GM10248 (cell line): ENCODE results near the gene SRC.

Source experiments
- CTCF ChIA-PET: fragments of 300-600 bp; sonication (Branson Sonifier 250); formaldehyde crosslinking; extraction: SDS; loops from one replicate; lab custom pipeline; 2021; ENCODE audit warnings: antibody characterized with exemption; lab: Yijun Ruan, JAX
- POLR2A ChIA-PET: fragments of 350-650 bp; sonication (Branson Sonifier 250); formaldehyde crosslinking; extraction: SDS; loops from one replicate; lab custom pipeline; 2020; ENCODE audit warnings: antibody characterized with exemption; lab: Yijun Ruan, JAX
- DNase-seq: peaks from one replicate; pipeline ENCODE4 v3.0.0; 2012; ENCODE audit errors: extremely low spot score
- CTCF ChIP-seq: IDR thresholded peaks from 2 replicates; pipeline ENCODE4 v1.5.1; 2012; ENCODE audit warnings: mild to moderate bottlenecking, low read depth; ENCODE audit errors: extremely low read depth, missing control alignments, control extremely low read depth

The SRC gene

GRCh38 chr20:37333130-37333847 lies 12.7 kb upstream of the SRC start:
- ChIA-PET CTCF (interaction anchor here (1.4 to 3.1 kb wide), 2 partner anchors 31 to 63 kb away, joined by 3 to 11 read pairs; no protein-coding TSS in a partner anchor), POLR2A (no interaction called here)
- no peak for TF ChIP-seq CTCF
- DNase-seq: no peak

- no peak for DNase-seq
- ChIA-PET POLR2A (no interaction called here), CTCF (interaction anchor here (1.4 kb wide), 1 partner anchor 31 kb away, joined by 3 read pairs; no protein-coding TSS in a partner anchor)
- TF ChIP-seq CTCF: no peak
Observed at GRCh38 chr20:37333848-37334318, 12.1 kb upstream of the SRC start.

DNA sequence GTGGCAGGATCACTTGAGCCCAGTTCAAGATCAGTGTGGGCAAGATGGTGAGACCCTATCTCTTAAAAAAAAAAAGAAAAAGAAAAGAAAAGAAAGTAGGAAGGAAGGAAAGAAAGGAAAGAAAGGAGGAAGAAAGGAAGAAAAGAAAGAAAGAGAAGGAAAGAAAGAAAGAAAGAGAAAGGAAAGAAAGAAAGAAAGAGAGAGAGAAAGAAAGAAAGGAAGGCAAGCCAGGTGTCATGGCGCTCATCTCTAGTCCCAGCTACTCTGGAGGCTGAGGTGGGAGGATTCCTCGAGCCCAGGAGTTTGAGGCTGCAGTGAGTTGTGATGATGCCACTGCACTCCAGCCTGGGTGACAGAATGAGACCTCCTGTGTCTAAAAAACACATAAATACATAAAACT lies 11.5 kb upstream of the SRC start:
- DNase-seq: no peak
- CTCF ChIA-PET: interaction anchor here (0.9 to 1.9 kb wide), 3 partner anchors 10 to 50 kb away, joined by 3 to 7 read pairs (median 3); no protein-coding TSS in a partner anchor

GRCh38 chr20:37335642-37336368 lies 10.1 kb upstream of the SRC start:
- no peak for TF ChIP-seq CTCF
- ChIA-PET CTCF (interaction anchor here (0.9 to 1.9 kb wide), 4 partner anchors 8 to 65 kb away, joined by 3 to 7 read pairs (median 3); no protein-coding TSS in a partner anchor), POLR2A (interaction anchor here (0.7 to 1.5 kb wide), 3 partner anchors 10 to 25 kb away, joined by 3 to 11 read pairs (median 7); partner anchors contain the start of gene SRC)
- peak; percentile 47 for DNase-seq

More for the DNA sequence above, 11.5 kb upstream of the SRC start:
- no peak for TF ChIP-seq CTCF
- POLR2A ChIA-PET: no interaction called here

DNA sequence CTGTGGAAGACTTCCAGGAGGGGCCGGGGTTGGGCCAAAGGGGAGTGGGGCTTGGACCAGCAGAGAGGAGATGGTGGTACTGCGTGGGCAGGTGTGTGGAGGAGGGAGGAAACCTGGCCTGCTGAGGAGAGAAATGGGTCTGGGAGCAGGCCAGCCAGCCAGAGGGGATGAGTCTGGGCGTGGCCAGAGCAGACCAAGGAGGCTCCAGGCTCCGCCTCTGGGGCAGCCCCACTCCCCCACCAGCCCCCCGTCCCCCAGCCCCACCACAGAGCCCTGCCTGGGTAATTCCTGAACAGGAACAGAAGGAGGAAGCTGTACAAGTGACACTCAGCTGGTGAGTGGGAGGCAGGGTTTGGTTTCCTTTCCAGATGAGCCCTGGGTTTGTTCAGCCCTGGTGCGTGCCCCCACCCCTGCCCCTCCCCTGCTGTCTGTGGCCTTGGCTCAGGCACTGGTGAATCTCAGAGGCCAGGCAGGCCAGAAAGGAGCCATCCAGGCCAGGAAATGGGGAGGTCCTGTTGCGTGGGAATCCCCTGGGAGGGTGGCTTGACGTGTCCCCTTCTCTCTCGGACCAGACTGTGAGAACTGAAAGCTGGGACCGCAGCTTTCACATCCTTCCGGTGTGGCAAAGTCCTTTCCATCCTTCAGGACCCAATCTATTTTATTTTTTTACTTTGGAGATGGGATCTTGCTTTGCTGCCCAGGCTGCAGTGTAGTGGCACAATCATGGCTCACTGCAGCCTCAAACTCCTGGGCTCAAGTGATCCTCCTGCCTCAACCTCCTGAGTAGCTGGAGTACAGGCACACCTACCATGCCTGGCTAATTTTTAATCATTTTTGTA lies 9.4 kb upstream of the SRC start:
- ChIA-PET POLR2A (interaction anchor here (0.7 to 1.5 kb wide), 4 partner anchors 9 to 36 kb away, joined by 3 to 11 read pairs (median 5); partner anchors contain the start of gene SRC), CTCF (interaction anchor here (0.8 to 1.9 kb wide), 2 partner anchors 28 to 48 kb away, joined by 3 to 7 read pairs; no protein-coding TSS in a partner anchor)
- TF ChIP-seq CTCF: no peak
- peak; percentile 87 for DNase-seq
